MCF 10A (cell line): ENCODE results near the gene CALCR. TPM values are rescaled to one million over a fixed set of nuclear protein-coding genes. Genes with fewer than 3 reads are reported as not detected.

ENCODE experiments used
- Bru-seq: library from RNA; stranded (reverse); fragments of 400-500 nt; gene quantifications from one replicate; lab custom pipeline; 2021; lab: Mats Ljungman, UMichigan
- BruChase-seq, 2 experiments: library from RNA; stranded (reverse); fragments of 400-500 nt; gene quantifications; one replicate each; lab custom pipeline; 2021; lab: Mats Ljungman, UMichigan
- BruUV-seq: library from RNA; stranded (reverse); fragments of 400-500 nt; replicated peaks from 2 replicates; lab custom pipeline; 2021; lab: Mats Ljungman, UMichigan
- CTCF ChIA-PET: fragments of 300-600 bp; sonication (Branson Sonifier 250); formaldehyde crosslinking; extraction: SDS; loops from one replicate; lab custom pipeline; 2021; ENCODE audit warnings: antibody characterized with exemption, inconsistent platforms; lab: Yijun Ruan, JAX
- POLR2A ChIA-PET: fragments of 300-600, 350-650 bp; sonication (Branson Sonifier 250); formaldehyde crosslinking; extraction: SDS; loops from one replicate; lab custom pipeline; 2020; ENCODE audit warnings: antibody characterized with exemption, inconsistent platforms; lab: Yijun Ruan, JAX
- DNase-seq: peaks from one replicate; pipeline ENCODE4 v3.0.0-alpha.2; 2018; ENCODE audit not compliant: unreplicated experiment
- H3K27ac Mint-ChIP-seq: one replicate; pipeline ENCODE4 v1.8.0; 2022; ENCODE audit warnings: mild to moderate bottlenecking, low read depth, mixed read lengths; ENCODE audit not compliant: unreplicated experiment
- H3K27me3 Mint-ChIP-seq: one replicate; pipeline ENCODE4 v1.8.0; 2022; ENCODE audit warnings: mixed read lengths; ENCODE audit not compliant: insufficient read depth, unreplicated experiment
- H3K36me3 Mint-ChIP-seq: one replicate; pipeline ENCODE4 v1.8.0; 2022; ENCODE audit warnings: mild to moderate bottlenecking, moderate library complexity, mixed read lengths; ENCODE audit not compliant: insufficient read depth, unreplicated experiment
- H3K4me1 Mint-ChIP-seq: one replicate; pipeline ENCODE4 v1.8.0; 2022; ENCODE audit warnings: mixed read lengths; ENCODE audit not compliant: insufficient read depth, unreplicated experiment
- H3K4me3 Mint-ChIP-seq: one replicate; pipeline ENCODE4 v1.8.0; 2022; ENCODE audit warnings: mild to moderate bottlenecking, moderate library complexity, mixed read lengths; ENCODE audit not compliant: unreplicated experiment
- H3K9me3 Mint-ChIP-seq: one replicate; pipeline ENCODE4 v1.8.0; 2022; ENCODE audit warnings: mixed read lengths; ENCODE audit not compliant: unreplicated experiment
- CTCF ChIP-seq: fragments of 200-600 bp; IDR thresholded peaks from one replicate; pipeline ENCODE4 v1.8.0; 2022; ENCODE audit warnings: antibody characterized with exemption, mild to moderate bottlenecking; ENCODE audit not compliant: unreplicated experiment
- intact Hi-C: fragments of 100-400 bp; cut with micrococcal nuclease; formaldehyde crosslinking; loops from 2 replicates; pipeline ENCODE4 v1.14.1; 2022
- long read RNA-seq: library from polyadenylated mRNA; stranded (forward); transcript quantifications from one replicate; pipeline ENCODE4 v2.0.0, GENCODE V29; 2022
- total RNA-seq: library from RNA; stranded (reverse); gene quantifications from 2 replicates; pipeline ENCODE4 v1.2.3, GENCODE V29; 2022

The CALCR gene
- total RNA-seq (not detected in 2 replicates), Bru-seq, nascent RNA (not detected), BruChase-seq, experiment 1, labeled RNA remaining after a 6-hour chase (percentile 1 among the genes with signal in this experiment), BruChase-seq, experiment 2, labeled RNA remaining after a 2-hour chase (percentile 6 among the genes with signal in this experiment)
- long read RNA-seq: 0 reads

- Mint-ChIP-seq H3K9me3 (no peaks in the 10 kb centered on the region), H3K36me3 (no peaks in the 10 kb centered on the region), H3K27ac (no peak within 1 kb of the TSS), H3K4me1 (no peaks in the 10 kb centered on the region), H3K4me3 (no peak within 1 kb of the TSS), H3K27me3 (peaks cover 100% of the 10 kb centered on the region)
- ChIA-PET POLR2A (no interaction called here), CTCF (interaction anchor here (1.1 to 1.2 kb wide), 2 partner anchors 11 to 24 kb away, joined by 3 read pairs; no protein-coding TSS in a partner anchor)
- DNase-seq: no peak
- no peak for TF ChIP-seq CTCF
- intact Hi-C loops: no loop called here
- no TSS peak for BruUV-seq
Observed at GRCh38 chr7:93574646-93575554, at the start of gene CALCR. TSS of gene CALCR (minus strand) at chr7:93574724. CDS start at chr7:93486981, 87,743 bp downstream.

GRCh38 chr7:93623816-93624215 is 49.3 kb upstream of the CALCR start:
- H3K36me3 Mint-ChIP-seq: peaks cover 7% of the 10 kb centered on the region
- no peak for DNase-seq
- ChIA-PET CTCF (interaction anchor here (0.7 to 1.4 kb wide), 2 partner anchors 72 to 257 kb away, joined by 4 read pairs; no protein-coding TSS in a partner anchor), POLR2A (no interaction called here)
- H3K27ac Mint-ChIP-seq: no peak overlapping the region
- TF ChIP-seq CTCF: no peak
- intact Hi-C loops: loop anchor here (10.0 kb wide), 1 partner anchor 281 kb away; the partner anchor contains the start of gene GNGT1
- H3K27me3 Mint-ChIP-seq: peaks cover 93% of the 10 kb centered on the region
- peaks cover 6% of the 10 kb centered on the region for H3K4me1 Mint-ChIP-seq
- no TSS peak for BruUV-seq
- H3K4me3 Mint-ChIP-seq: no peak overlapping the region
- H3K9me3 Mint-ChIP-seq: peaks cover 15% of the 10 kb centered on the region

GRCh38 chr7:93622036-93623033 is 47.8 kb upstream of the CALCR start:
- peak; percentile 41 for TF ChIP-seq CTCF
- no TSS peak for BruUV-seq
- intact Hi-C loops: loop anchor here (1.0 to 10.0 kb wide), 5 partner anchors 282 to 814 kb away; partner anchors contain the start of gene GNGT1

More at GRCh38 chr7:93622036-93623033, 47.8 kb upstream of the CALCR start:
- ChIA-PET POLR2A (no interaction called here), CTCF (interaction anchor here (0.6 to 3.0 kb wide), 40 partner anchors 9 to 1626 kb away, joined by 3 to 27 read pairs (median 3); no protein-coding TSS in a partner anchor)
- Mint-ChIP-seq H3K27ac (no peak overlapping the region), H3K36me3 (peaks cover 7% of the 10 kb centered on the region), H3K27me3 (peaks cover 91% of the 10 kb centered on the region), H3K9me3 (peaks cover 10% of the 10 kb centered on the region), H3K4me1 (peaks cover 6% of the 10 kb centered on the region), H3K4me3 (no peak overlapping the region)
- peak; percentile 41 for DNase-seq
